Suprapubic skin (tissue), 4 donors: ENCODE results near the gene RBM7.

Experiments used
- EP300 ChIP-seq: sonication (generic); formaldehyde crosslinking; IDR thresholded peaks from one replicate; pipeline ENCODE4 v1.6.1; 2017; ENCODE audit warnings: antibody characterized with exemption
- POLR2A ChIP-seq, 2 donors: fragments of 450-650 bp; IDR thresholded peaks; one replicate each; pipeline ENCODE4 v1.6.1; 2017; ENCODE audit warnings: antibody characterized with exemption in 2 of 2, mild to moderate bottlenecking in 2 of 2, moderate library complexity in 2 of 2
- POLR2AphosphoS5 ChIP-seq, 3 donors: sonication (generic); formaldehyde crosslinking; IDR thresholded peaks; one replicate each; pipeline ENCODE4 v1.6.1; 2017; ENCODE audit warnings: antibody characterized with exemption in 3 of 3
- TF ChIP-seq, protein P1 (sequence below), 2 donors: fragments of 200-600 bp in 1 of 2; fragments of 450-650 bp in 1 of 2; sonication (generic) in 1 of 2; IDR thresholded peaks; one replicate each; pipeline ENCODE4 v1.5.1; 2016 to 2019; ENCODE audit warnings: antibody characterized with exemption in 2 of 2, mild to moderate bottlenecking in 1 of 2, moderate library complexity in 1 of 2

DNA sequence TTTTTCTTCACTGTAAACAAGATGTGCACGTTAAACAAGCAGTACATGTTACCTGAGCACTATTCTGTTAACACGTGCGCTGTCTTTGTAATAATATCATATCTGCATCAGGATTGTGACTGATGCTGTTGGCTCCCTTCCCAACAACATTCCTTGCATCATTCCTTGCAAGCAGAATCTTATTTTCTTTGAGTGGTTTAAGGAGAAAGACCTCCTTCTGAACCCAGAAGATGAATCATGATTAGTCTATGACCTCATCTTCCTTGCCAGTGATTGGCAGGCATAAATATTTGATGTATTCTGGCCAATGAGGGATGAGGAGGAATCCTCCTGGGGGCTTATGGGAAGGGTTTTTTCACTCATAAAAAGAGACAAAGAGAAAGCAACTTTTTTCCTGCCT, 46.4 kb upstream of the RBM7 start:
- TF ChIP-seq, protein P1, sequence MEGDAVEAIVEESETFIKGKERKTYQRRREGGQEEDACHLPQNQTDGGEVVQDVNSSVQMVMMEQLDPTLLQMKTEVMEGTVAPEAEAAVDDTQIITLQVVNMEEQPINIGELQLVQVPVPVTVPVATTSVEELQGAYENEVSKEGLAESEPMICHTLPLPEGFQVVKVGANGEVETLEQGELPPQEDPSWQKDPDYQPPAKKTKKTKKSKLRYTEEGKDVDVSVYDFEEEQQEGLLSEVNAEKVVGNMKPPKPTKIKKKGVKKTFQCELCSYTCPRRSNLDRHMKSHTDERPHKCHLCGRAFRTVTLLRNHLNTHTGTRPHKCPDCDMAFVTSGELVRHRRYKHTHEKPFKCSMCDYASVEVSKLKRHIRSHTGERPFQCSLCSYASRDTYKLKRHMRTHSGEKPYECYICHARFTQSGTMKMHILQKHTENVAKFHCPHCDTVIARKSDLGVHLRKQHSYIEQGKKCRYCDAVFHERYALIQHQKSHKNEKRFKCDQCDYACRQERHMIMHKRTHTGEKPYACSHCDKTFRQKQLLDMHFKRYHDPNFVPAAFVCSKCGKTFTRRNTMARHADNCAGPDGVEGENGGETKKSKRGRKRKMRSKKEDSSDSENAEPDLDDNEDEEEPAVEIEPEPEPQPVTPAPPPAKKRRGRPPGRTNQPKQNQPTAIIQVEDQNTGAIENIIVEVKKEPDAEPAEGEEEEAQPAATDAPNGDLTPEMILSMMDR (IDR thresholded peaks at IDR 0.05): no peak
- TF ChIP-seq POLR2A (IDR thresholded peaks at IDR 0.05) (no peak), EP300 (no peak), POLR2AphosphoS5 (IDR thresholded peaks at IDR 0.05) (no peak)
